GM23248 (cell line): ENCODE measurements around the gene ACY1. TPM values are rescaled to one million over a fixed set of nuclear protein-coding genes. Genes with fewer than 3 reads are reported as not detected.
A peak's percentile ranks its signal among the peaks of the same experiment; 100 is the strongest.

Experiments
- DNase-seq: peaks from one replicate; pipeline ENCODE4 v3.0.0-alpha.2; 2015
- H2AFZ ChIP-seq: fragments of 200-600 bp; sonication (generic); 2 replicates; pipeline ENCODE4 v1.6.1; 2016; ENCODE audit warnings: antibody characterized with exemption
- H3F3A ChIP-seq: fragments of 200-600 bp; sonication (generic); 2 replicates; pipeline ENCODE4 v1.6.1; 2016; ENCODE audit warnings: mild to moderate bottlenecking, antibody characterized with exemption, mixed run types; ENCODE audit not compliant: insufficient read depth
- H3K27ac ChIP-seq: fragments of 200-600 bp; sonication (generic); 2 replicates; pipeline ENCODE4 v1.5.1; 2016; ENCODE audit warnings: mild to moderate bottlenecking
- H3K27me3 ChIP-seq: fragments of 200-600 bp; sonication (generic); replicated peaks from 2 replicates; pipeline ENCODE4 v1.6.1; 2016; ENCODE audit warnings: mild to moderate bottlenecking; ENCODE audit not compliant: insufficient read depth
- H3K36me3 ChIP-seq: fragments of 200-600 bp; sonication (generic); 2 replicates; pipeline ENCODE4 v1.6.1; 2016; ENCODE audit warnings: low read depth, mild to moderate bottlenecking
- H3K4me1 ChIP-seq: fragments of 200-600 bp; sonication (generic); 2 replicates; pipeline ENCODE4 v1.6.1; 2016; ENCODE audit warnings: mild to moderate bottlenecking; ENCODE audit not compliant: insufficient read depth
- H3K4me2 ChIP-seq: fragments of 200-600 bp; sonication (generic); one replicate; pipeline ENCODE4 v1.6.1; 2016; ENCODE audit warnings: mild to moderate bottlenecking; ENCODE audit not compliant: unreplicated experiment
- H3K4me3 ChIP-seq: fragments of 200-600 bp; sonication (generic); 2 replicates; pipeline ENCODE4 v1.5.1; 2016; ENCODE audit warnings: mild to moderate bottlenecking
- H3K79me2 ChIP-seq: fragments of 200-600 bp; sonication (generic); 2 replicates; pipeline ENCODE4 v1.6.1; 2016; ENCODE audit warnings: mild to moderate bottlenecking; ENCODE audit not compliant: insufficient read depth
- H3K9ac ChIP-seq: fragments of 200-600 bp; sonication (generic); 2 replicates; pipeline ENCODE4 v1.6.1; 2016; ENCODE audit warnings: mild to moderate bottlenecking
- H3K9me2 ChIP-seq: fragments of 200-600 bp; sonication (generic); 2 replicates; pipeline ENCODE4 v1.6.1; 2016; ENCODE audit warnings: mixed run types, mild to moderate bottlenecking, moderate library complexity; ENCODE audit not compliant: insufficient read depth
- H3K9me3 ChIP-seq: fragments of 200-600 bp; sonication (generic); one replicate; pipeline ENCODE4 v1.6.1; 2017; ENCODE audit warnings: low read depth
- H4K20me1 ChIP-seq: fragments of 200-600 bp; sonication (generic); 2 replicates; pipeline ENCODE4 v1.6.0; 2016; ENCODE audit not compliant: insufficient read depth
- EZH2 ChIP-seq: fragments of 200-600 bp; sonication (generic); IDR thresholded peaks from 2 replicates; pipeline ENCODE4 v1.6.1; 2018; ENCODE audit warnings: antibody characterized with exemption, mild to moderate bottlenecking; ENCODE audit not compliant: insufficient read depth, poor library complexity, severe bottlenecking
- EZH2phosphoT487 ChIP-seq: fragments of 200-600 bp; sonication (generic); IDR thresholded peaks from 2 replicates; pipeline ENCODE4 v1.6.1; 2018; ENCODE audit warnings: antibody characterized with exemption, moderate library complexity, mild to moderate bottlenecking, low read depth; ENCODE audit not compliant: insufficient read depth
- WGBS, 2 experiments: methylation state at CpG; one replicate each; pipeline ENCODE4 v1.1.6; 2015 to 2017; ENCODE audit warnings: low lambda C conversion rate in 2 of 2, low coverage in 1 of 2; ENCODE audit errors: missing lambda C conversion rate in 2 of 2; 5-methylcytosine and 5-hydroxymethylcytosine counted together
- in situ Hi-C: fragments of 300-500 bp; cut with MboI; formaldehyde crosslinking; loops from 2 replicates; pipeline ENCODE4 v1.15.0; 2020
- polyA plus RNA-seq: library from polyadenylated mRNA; unstranded; fragments of >200 nt; fragmentation: Nextera tagmentation; extraction: Ambion mirVana; gene quantifications from 2 replicates; pipeline ENCODE4 v1.2.1, GENCODE V29; 2016
- total RNA-seq: library from RNA; depleted of rRNA; stranded (reverse); fragments of >200 nt; shearing (Covaris generic); gene quantifications from 2 replicates; pipeline ENCODE4 v1.2.3, GENCODE V29; 2014

The ACY1 gene
- total and polyA plus RNA-seq, 2 experiments from 2014 or later: 35.8 to 73.6 TPM

GRCh38 chr3:51971350-51971749, 12.0 kb upstream of the ACY1 start:
- in situ Hi-C loops: no loop called here
- no peak overlapping the region for H3K9ac ChIP-seq
- no peak overlapping the region for H3K4me3 ChIP-seq
- peaks cover 18% of the 10 kb centered on the region for H3K4me1 ChIP-seq
- WGBS, 2 experiments: 87 to 94% methylated on average over 10 to 11 of the region's 11 CpGs
- no peak for TF ChIP-seq EZH2phosphoT487
- TF ChIP-seq EZH2: no peak
- H2AFZ ChIP-seq: no peak overlapping the region
- no peak for DNase-seq
- no peaks in the 10 kb centered on the region for H3K9me2 ChIP-seq
- H3K79me2 ChIP-seq: peaks cover 27% of the 10 kb centered on the region
- no peak overlapping the region for H3K27ac ChIP-seq
- no peak overlapping the region for H3K4me2 ChIP-seq
- H3K9me3 ChIP-seq: no peaks in the 10 kb centered on the region
- H3K27me3 ChIP-seq: no peaks in the 10 kb centered on the region
- no peaks in the 10 kb centered on the region for H4K20me1 ChIP-seq
- peaks cover 19% of the 10 kb centered on the region for H3F3A ChIP-seq
- H3K36me3 ChIP-seq: no peaks in the 10 kb centered on the region

- H3K9ac ChIP-seq: peak overlapping the region; percentile 92
- in situ Hi-C loops: no loop called here
- H2AFZ ChIP-seq: peak overlapping the region; percentile 96
- peak; percentile 58 for DNase-seq
- H3K36me3 ChIP-seq: no peaks in the 10 kb centered on the region
- peaks cover 19% of the 10 kb centered on the region for H3K79me2 ChIP-seq
- peak overlapping the region; percentile 98 for H3K4me2 ChIP-seq
- H4K20me1 ChIP-seq: no peaks in the 10 kb centered on the region
- H3K4me1 ChIP-seq: peaks cover 12% of the 10 kb centered on the region
- peak overlapping the region; percentile 92 for H3K4me3 ChIP-seq
- WGBS, 2 experiments: 6 to 9% methylated on average over 30 of the region's 30 CpGs
- peak overlapping the region; percentile 75 for H3K27ac ChIP-seq
- H3F3A ChIP-seq: peaks cover 18% of the 10 kb centered on the region
- no peaks in the 10 kb centered on the region for H3K9me3 ChIP-seq
- TF ChIP-seq EZH2phosphoT487: no peak
- no peak for TF ChIP-seq EZH2
- H3K27me3 ChIP-seq: no peaks in the 10 kb centered on the region
- no peaks in the 10 kb centered on the region for H3K9me2 ChIP-seq
Observed at GRCh38 chr3:51974277-51974962, 8.9 kb upstream of the ACY1 start.

- peak; percentile 88 for DNase-seq
- Histone ChIP-seq H4K20me1 (no peaks in the 10 kb centered on the region), H3K4me3 (peak within 1 kb of the TSS; percentile 92), H3K79me2 (peaks cover 23% of the 10 kb centered on the region), H3K9me2 (no peaks in the 10 kb centered on the region), H3K4me2 (peak within 1 kb of the TSS; percentile 98), H3K4me1 (peaks cover 12% of the 10 kb centered on the region), H3K27me3 (no peaks in the 10 kb centered on the region), H3F3A (peaks cover 15% of the 10 kb centered on the region), H3K36me3 (no peaks in the 10 kb centered on the region), H3K27ac (peak within 1 kb of the TSS; percentile 75), H3K9me3 (no peaks in the 10 kb centered on the region), H3K9ac (peak within 1 kb of the TSS; percentile 92), H2AFZ (peak within 1 kb of the TSS; percentile 96)
- TF ChIP-seq EZH2phosphoT487: no peak
- TF ChIP-seq EZH2: no peak
- in situ Hi-C loops: no loop called here
- WGBS, 2 experiments: 1% methylated on average over 48 to 59 of the region's 63 CpGs
Observed at GRCh38 chr3:51974963-51975851, 8.1 kb upstream of the ACY1 start, which contains the start of gene ABHD14A. Gene ABHD14A (plus strand): TSS chr3:51975064. CDS start chr3:51975136, 72 bp downstream.

GRCh38 chr3:51975852-51976549, 7.3 kb upstream of the ACY1 start:
- Histone ChIP-seq H4K20me1 (no peaks in the 10 kb centered on the region), H3K27ac (no peak overlapping the region), H3K27me3 (no peaks in the 10 kb centered on the region), H3K9ac (peak overlapping the region; percentile 92; the same call in 1 of the 2 replicates), H3F3A (peaks cover 14% of the 10 kb centered on the region; the same call in 1 of the 2 replicates), H3K4me1 (peaks cover 12% of the 10 kb centered on the region), H3K4me2 (peak overlapping the region; percentile 98), H3K9me3 (no peaks in the 10 kb centered on the region), H3K4me3 (peak overlapping the region; percentile 92; the same call in 1 of the 2 replicates), H3K9me2 (no peaks in the 10 kb centered on the region), H2AFZ (peak overlapping the region; percentile 96; the same call in 1 of the 2 replicates), H3K79me2 (peaks cover 31% of the 10 kb centered on the region), H3K36me3 (no peaks in the 10 kb centered on the region)
- peak; percentile 80 for DNase-seq
- TF ChIP-seq EZH2: no peak
- TF ChIP-seq EZH2phosphoT487: no peak
- in situ Hi-C loops: no loop called here
- WGBS, 2 experiments: 23 to 25% methylated on average over 42 to 46 of the region's 46 CpGs
